GM18907 (cell line): ENCODE measurements around the gene OTC.

ENCODE experiments used
- ATAC-seq: cut with Tn5 transposase; IDR thresholded peaks from one replicate; pipeline ENCODE4 v1.9.1; 2021; ENCODE audit warnings: mild to moderate bottlenecking, moderate library complexity; ENCODE audit not compliant: unreplicated experiment

The OTC gene

GRCh38 chrX:38356401-38356800 is 4.0 kb downstream of the OTC start:
- no peak for ATAC-seq

GRCh38 chrX:38357747-38358673 is 5.6 kb downstream of the OTC start:
- ATAC-seq, result no peak

GRCh38 chrX:38363046-38363445 is 10.6 kb downstream of the OTC start:
- ATAC-seq, result no peak

- ATAC-seq, result no peak
Measured at GRCh38 chrX:38365954-38366353, 13.6 kb downstream of the OTC start.

- no peak for ATAC-seq
Measured at GRCh38 chrX:38368774-38369173, 16.4 kb downstream of the OTC start.

- no peak for ATAC-seq
Measured at GRCh38 chrX:38371641-38372040, 19.2 kb downstream of the OTC start.

- no peak for ATAC-seq
Measured at GRCh38 chrX:38374431-38374830, 22.0 kb downstream of the OTC start.

- no peak for ATAC-seq
Measured at GRCh38 chrX:38375891-38376290, 23.5 kb downstream of the OTC start.

- no peak for ATAC-seq
Measured at GRCh38 chrX:38376747-38377146, 24.3 kb downstream of the OTC start.

- ATAC-seq, result no peak
Measured at GRCh38 chrX:38379088-38379487, 26.7 kb downstream of the OTC start.

- ATAC-seq, result no peak
Measured at GRCh38 chrX:38382663-38383062, 30.3 kb downstream of the OTC start.

GRCh38 chrX:38400389-38400910 is 48.0 kb downstream of the OTC start:
- no peak for ATAC-seq

- ATAC-seq, result no peak
Measured at GRCh38 chrX:38402118-38402517, 49.7 kb downstream of the OTC start.

GRCh38 chrX:38403834-38404233 is 51.4 kb downstream of the OTC start:
- ATAC-seq, result no peak

- no peak for ATAC-seq
Measured at GRCh38 chrX:38407126-38407525, 54.7 kb downstream of the OTC start.

- ATAC-seq, result no peak
Measured at GRCh38 chrX:38409289-38409688, 56.9 kb downstream of the OTC start.

GRCh38 chrX:38426785-38427184 is 74.4 kb downstream of the OTC start:
- ATAC-seq, result no peak

GRCh38 chrX:38431525-38431924 is 79.1 kb downstream of the OTC start:
- ATAC-seq, result no peak

- no peak for ATAC-seq
Measured at GRCh38 chrX:38435130-38435529, 82.7 kb downstream of the OTC start.

- no peak for ATAC-seq
Measured at GRCh38 chrX:38437093-38437492, 84.7 kb downstream of the OTC start.

- no peak for ATAC-seq
Measured at GRCh38 chrX:38438321-38438720, 85.9 kb downstream of the OTC start.

GRCh38 chrX:38452603-38453002 is 100.2 kb downstream of the OTC start:
- ATAC-seq, result no peak

- no peak for ATAC-seq
Measured at GRCh38 chrX:38458071-38458470, 105.7 kb downstream of the OTC start.
